Measurements from ENCODE around the gene ZNF688.
"Not testable (repeated sequence)": the region's sequence is repeated elsewhere in the genome, so short reads cannot be mapped to it uniquely, and the experiment has no call there.

ZNF688 gene

GRCh38 chr16:30571445-30572322, at the start of gene ZNF688:
TSS of gene ZNF688 (minus strand) at chr16:30571714. CDS start at chr16:30571629, 85 bp downstream.
- DNase-seq, result peak; percentile 93 to 95

- no peak for DNase-seq
Observed at GRCh38 chr16:30620169-30620568, 48.7 kb upstream of the ZNF688 start.

- no peak for DNase-seq
Observed at GRCh38 chr16:30619638-30620037, 48.1 kb upstream of the ZNF688 start.

GRCh38 chr16:30619202-30619601, 47.7 kb upstream of the ZNF688 start:
- no peak for DNase-seq

- DNase-seq, result peak; percentile 54 to 56
Observed at GRCh38 chr16:30615358-30616091, 44.0 kb upstream of the ZNF688 start.

GRCh38 chr16:30609926-30610839, 38.7 kb upstream of the ZNF688 start, which contains the start of gene ZNF689:
TSS of gene ZNF689 (minus strand) at chr16:30610389. CDS start at chr16:30610041, 348 bp downstream.
- peak; percentile 92 to 94 for DNase-seq

GRCh38 chr16:30609002-30609925, 37.8 kb upstream of the ZNF688 start:
- peak; percentile 23 to 25 for DNase-seq

- no peak for DNase-seq
Observed at GRCh38 chr16:30606004-30606403, 34.5 kb upstream of the ZNF688 start.

- DNase-seq, result no peak
Observed at GRCh38 chr16:30605158-30605557, 33.6 kb upstream of the ZNF688 start.

GRCh38 chr16:30604316-30604947, 32.9 kb upstream of the ZNF688 start:
- no peak for DNase-seq

GRCh38 chr16:30603945-30604315, 32.4 kb upstream of the ZNF688 start:
- no peak for DNase-seq

- DNase-seq, result no peak
Observed at GRCh38 chr16:30602616-30603277, 31.2 kb upstream of the ZNF688 start.

- no peak for DNase-seq
Observed at GRCh38 chr16:30601966-30602365, 30.5 kb upstream of the ZNF688 start.

- DNase-seq, result no peak
Observed at GRCh38 chr16:30600929-30601328, 29.4 kb upstream of the ZNF688 start.

- no peak for DNase-seq
Observed at GRCh38 chr16:30600215-30600614, 28.7 kb upstream of the ZNF688 start.

GRCh38 chr16:30592871-30593270, 21.4 kb upstream of the ZNF688 start:
- no peak for DNase-seq

- not testable (repeated sequence) for DNase-seq
Observed at GRCh38 chr16:30590869-30591268, 19.4 kb upstream of the ZNF688 start.

- DNase-seq, result not testable (repeated sequence)
Observed at GRCh38 chr16:30589582-30589981, 18.1 kb upstream of the ZNF688 start.

- DNase-seq, result no peak
Observed at GRCh38 chr16:30588651-30589050, 17.1 kb upstream of the ZNF688 start.

GRCh38 chr16:30585400-30586191, 14.1 kb upstream of the ZNF688 start, which contains the start of gene ZNF785:
TSS of gene ZNF785 (minus strand) at chr16:30585697. CDS start at chr16:30585611, 86 bp downstream.
- DNase-seq, result peak; percentile 90 to 91
